Stimulated activated CD4-positive, alpha-beta T cell treated with anti-CD3 and anti-CD28 coated beads, Interleukin-1b, Interleukin-23, amount 100 ng/mL, for 4 hours (primary cell): ENCODE results near the gene DHRSX.
"Not testable (repeated sequence)": the region's sequence is repeated elsewhere in the genome, so short reads cannot be mapped to it uniquely, and the experiment has no call there.

Source experiments
- DNase-seq, 2 donors: peaks; one replicate each; pipeline ENCODE4 v3.0.0-alpha.2; 2020; ENCODE audit warnings: low read depth in 2 of 2

Gene DHRSX

DNA sequence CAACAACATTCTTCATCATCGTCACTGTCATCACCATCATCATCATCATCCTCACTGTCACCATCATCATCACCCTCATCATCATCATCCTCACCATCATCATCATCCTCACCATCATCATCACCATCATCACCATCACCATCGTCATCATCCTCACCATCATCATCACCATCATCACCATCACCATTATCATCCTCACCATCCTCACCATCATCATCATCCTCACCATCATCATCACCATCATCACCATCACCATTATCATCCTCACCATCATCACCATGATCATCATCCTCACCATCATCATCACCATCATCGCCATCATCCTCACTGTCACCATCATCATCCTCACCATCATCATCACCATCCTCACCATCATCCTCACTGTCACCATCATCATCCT is 18.9 kb upstream of the DHRSX start:
- not testable (repeated sequence) for DNase-seq

DNA sequence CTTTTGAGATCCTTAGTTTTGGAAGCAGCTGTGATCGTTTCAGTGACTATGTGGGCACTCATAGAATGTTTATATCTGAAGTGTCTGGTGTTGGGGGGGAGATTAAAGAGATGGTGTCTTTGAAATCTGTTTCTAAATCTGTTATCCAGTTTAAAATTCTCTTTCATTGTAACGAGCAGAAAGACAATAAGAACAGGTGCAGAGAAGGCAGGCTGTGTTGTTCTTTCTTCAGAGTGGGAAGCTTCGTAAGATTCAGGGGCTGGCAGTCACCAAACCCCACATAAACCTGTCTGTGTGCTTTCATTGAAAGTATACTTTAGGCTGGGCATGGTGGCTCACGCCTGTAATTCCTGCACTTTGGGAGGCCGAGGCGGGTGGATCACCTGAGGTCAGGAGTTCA is 16.3 kb upstream of the DHRSX start:
- no peak for DNase-seq

DNA sequence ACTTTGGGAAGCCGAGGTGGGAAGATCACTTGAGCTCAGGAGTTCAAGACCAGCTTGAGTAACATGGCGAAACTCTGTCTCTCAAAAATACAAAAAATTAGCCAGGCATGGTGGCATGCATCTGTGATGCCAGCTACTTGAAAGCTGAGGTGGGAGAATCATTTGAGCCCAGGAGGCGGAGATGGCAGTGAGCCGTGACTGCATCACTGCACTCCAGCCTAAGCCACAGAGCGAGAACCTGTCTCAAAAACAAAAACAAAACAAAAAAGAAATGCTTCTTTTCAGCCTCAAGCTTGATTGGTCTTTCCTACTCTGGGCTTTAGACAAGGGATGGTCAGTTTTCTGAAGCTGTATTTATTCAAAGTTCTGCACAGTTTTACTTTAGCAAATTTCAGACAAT is 15.8 kb upstream of the DHRSX start:
- no peak for DNase-seq

DNA sequence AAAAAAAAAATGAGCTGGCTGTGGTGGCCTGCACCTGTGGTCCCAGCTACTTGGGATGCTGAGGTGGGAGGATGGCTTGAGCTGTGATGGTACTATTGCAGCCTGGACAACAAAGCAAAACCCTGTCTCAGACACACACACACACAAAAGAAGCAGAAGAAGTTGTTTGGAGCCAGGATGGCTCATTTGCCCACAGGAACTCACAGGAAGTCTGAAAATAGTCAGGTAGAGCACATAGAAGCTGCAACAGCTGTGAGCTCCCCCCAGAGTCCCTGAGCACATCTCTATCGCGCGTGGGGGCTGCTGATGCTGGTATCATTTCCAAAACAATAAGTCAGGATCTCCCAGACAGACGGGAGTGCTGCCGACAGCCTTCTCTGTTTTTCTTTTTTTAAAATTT is 13.4 kb upstream of the DHRSX start:
- DNase-seq, result no peak

DNA sequence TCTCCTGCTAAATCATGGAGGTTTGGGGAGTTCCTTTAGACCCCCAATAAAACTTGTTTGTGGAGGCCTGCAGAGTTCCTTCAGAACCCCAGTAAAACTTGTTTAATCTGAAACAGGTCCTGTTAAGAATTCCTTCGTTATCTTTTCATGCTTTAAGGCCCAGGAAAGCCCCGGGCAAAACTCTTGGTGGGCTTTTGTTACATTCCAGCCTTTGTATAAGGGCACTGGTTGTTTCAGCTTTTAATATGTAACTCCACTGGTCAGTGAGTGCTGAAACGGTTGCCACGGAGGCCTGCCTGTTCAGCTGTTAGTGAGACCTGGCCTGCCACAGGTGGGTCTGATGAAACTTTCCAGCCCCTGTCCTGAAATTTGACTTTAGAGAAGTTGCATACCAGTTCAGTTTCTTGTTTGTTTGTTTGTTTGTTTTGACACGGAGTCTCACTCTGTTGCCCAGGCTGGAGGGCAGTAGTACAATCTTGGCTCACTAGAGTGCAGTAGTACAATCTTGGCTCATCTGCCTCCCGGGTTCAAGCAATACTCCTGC is 12.4 kb upstream of the DHRSX start:
- DNase-seq, result no peak

GRCh38 chrX:2512501-2512900 is 11.7 kb upstream of the DHRSX start:
- no peak for DNase-seq

DNA sequence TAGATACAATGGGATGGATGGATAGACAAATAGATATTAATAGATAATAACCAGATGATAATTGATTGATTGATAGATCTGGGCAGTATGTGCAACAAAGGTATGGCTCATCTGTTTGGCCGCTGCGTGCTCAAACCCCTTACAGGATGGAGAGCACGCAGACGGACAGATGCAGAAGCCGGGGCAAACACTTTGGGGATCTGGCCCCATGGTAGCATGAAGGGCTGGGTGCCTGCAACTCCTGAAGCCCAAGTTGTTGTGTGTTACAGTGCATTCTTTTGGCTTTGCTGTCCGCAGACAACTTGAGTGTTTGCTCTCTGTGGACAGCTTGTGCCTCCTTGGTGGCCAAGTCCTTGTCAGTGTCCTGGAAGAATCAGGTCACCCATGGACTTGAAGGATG is 10.6 kb upstream of the DHRSX start:
- no peak for DNase-seq

- DNase-seq, result no peak
These were observed 8.0 kb upstream of the DHRSX start for GRCh38 chrX:2508648-2509335.

- no peak for DNase-seq
These were observed 7.3 kb upstream of the DHRSX start for GRCh38 chrX:2507904-2508627.

DNA sequence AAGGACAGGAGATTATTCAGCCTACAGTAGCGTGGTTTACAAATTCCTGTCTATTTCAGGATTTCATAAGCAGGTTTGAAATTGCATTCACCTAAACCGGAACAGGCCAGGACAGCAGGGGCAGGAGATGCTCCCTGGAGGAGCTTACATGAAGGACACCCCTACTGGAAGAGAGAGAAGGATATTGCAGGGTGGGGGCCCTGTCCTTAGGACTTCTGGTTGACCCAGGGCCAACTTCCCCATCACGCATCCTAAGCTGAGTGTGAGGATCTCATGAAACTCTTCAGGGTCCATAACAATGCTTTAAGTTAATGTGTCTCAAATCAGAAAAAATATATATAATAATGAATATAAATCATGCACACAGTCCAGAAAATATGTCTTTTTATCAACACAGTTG is 6.4 kb upstream of the DHRSX start:
- no peak for DNase-seq

DNA sequence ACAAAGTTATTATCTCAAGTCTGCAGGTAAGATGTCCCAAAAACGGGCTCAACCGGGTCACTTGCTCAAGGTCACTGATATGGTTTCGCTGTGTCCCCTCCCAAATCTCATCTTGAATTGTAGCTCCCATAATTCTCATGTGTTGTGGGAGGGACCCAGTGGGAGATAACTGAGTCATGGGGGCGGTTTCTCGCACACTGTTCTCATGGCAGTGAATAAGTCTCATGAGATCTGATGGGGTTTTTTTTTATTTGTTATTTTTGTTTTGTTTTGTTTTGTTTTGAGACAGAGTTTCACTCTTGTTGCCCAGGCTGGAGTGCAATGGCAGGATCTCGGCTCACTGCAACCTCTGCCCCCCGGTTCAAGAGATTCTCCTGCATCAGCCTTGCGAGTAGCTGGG is 4.6 kb upstream of the DHRSX start:
- DNase-seq, result not testable (repeated sequence)

GRCh38 chrX:2504706-2505332 is 4.0 kb upstream of the DHRSX start:
- no peak for DNase-seq

- no peak for DNase-seq
These were observed 3.1 kb upstream of the DHRSX start for GRCh38 chrX:2503591-2504500.

DNA sequence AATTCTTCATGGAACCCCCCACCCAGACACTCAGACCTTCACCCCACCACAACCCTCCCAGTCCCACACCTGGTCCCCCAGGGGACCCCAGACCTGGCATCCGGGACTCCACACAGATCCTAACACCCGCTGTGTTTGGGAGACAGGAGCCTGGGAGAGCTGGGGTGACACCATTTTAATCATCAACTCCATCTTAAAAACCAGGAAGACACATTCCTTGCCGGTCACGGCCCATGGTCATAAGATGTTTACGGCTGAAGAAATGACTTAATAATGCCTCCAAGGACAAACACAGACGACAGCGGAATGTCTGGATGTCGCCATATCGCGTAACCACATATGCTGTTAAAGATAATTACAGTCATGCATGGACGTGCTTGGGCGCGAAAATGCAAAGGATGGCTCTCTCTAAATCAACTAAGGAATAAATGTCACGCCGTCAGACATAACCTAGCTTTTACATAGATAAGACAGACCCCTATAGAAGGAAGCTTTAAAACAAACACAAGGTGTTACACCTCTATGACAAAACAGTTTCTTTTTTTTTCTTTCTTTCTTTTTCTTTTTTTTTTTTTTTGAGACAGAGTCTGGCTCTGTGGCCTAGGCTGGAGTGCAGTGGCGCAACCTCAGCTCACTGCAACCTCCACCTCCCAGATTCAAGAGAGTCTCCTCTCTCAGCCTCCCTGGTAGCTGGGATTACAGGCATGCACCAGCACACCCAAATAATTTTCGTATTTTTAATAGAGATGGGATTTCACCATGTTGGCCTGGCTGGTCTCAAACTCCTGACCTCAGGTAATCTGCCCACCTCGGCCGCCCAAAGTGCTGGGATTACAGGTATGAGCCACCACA is 2.1 kb upstream of the DHRSX start:
- DNase-seq, result no peak

DNA sequence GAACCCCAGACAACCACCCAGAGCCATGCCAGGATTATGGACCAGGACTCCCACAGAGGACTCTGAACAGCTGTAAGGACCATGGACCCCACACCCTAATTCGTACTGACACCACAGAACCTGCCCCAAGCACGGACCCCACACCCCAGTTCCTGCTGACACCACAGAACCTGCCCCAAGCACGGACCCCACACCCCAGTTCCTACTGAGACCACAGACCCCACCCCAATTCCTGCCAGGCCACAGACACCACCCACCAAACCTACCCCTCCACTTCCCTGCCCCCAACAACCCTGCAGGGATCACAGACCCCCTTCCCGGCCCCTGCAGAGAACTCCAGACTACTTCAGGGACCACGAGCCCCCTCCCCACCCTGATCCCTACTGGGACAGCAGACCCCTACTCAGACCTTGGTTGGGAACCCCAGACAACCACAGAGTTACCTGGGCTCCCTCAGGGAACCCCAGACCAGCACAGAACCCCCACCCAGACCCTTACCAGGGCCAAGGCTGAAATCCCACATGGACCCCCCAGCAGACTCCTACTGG is 1.4 kb upstream of the DHRSX start:
- DNase-seq, result no peak

- no peak for DNase-seq
These were observed 855 bp upstream of the DHRSX start for GRCh38 chrX:2501559-2502102.

DNA sequence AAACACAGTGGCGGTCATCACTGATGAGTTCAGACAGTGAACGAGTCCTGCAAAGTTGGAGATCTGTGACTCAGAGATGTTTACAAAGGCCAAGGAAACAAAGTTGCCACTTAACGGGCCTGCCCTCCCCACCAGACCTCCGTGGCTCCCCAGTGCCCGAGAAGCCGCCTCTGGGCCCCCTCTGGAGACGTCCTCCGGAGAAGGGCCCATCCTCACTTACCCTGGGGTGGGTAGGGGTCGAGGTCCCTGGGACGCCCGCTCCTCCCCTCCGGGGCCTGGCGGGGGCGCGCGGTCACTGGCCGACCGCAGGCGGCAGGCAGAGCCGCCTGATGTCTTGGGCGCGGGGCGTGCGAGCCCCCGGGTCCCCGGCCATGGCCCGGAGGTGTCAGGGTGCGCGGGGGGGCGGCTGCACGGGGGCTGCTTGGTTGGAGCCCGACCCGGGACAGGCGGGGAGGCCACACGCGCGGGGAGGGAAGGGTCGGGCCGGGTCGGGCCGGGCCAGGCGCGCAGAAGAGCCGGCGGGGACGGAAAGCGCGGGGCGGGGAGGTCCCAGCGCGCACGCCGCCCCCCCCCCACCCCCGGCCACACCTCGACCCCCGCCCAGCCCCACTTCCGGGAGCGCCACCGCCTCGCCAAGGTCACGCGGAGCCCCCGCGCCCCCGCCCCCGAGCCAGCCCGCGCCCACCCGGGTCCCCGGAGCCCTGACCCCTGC is 529 bp downstream of the DHRSX start:
- peak in 1 of 2 donors; percentile 20 for DNase-seq

GRCh38 chrX:2499507-2499906 is 1.3 kb downstream of the DHRSX start:
- no peak for DNase-seq

DNA sequence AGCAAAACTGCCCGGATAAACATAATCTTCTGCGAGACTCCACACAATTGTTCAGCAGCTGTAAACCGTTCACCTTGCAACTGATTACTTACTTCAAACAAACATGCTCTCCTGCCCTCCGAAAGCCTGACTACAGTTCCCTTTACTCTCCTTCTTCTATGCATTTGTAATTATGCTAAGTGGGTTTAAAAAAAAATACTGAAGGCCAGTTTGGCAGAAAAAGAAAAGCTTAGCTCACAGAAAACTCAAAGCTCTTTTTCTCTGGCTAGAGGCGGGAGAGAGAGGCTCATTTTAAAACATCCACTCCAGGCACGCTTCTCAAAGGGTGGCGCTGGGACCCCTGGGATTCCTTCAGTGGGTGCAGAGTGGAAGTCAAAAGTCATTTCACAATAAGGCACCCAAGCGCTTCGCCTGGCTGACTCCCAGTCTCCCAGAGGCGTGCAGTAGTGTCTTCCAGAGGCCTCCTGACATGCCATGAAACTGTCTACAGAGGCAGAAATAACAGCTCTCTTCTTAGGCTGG is 1.9 kb downstream of the DHRSX start:
- DNase-seq, result no peak
